CD8-positive, alpha-beta memory T cell (primary cell): Measurements from ENCODE around the gene NOCT. TPM values are rescaled to one million over a fixed set of nuclear protein-coding genes. Genes with fewer than 3 reads are reported as not detected.

Source experiments
- polyA plus RNA-seq: library from polyadenylated mRNA; unstranded; fragments of 300-500 nt; fragmentation: Illumina TruSeq; gene quantifications from one replicate; pipeline ENCODE4 v1.2.3, GENCODE V29; 2021
- total RNA-seq, 2 experiments: library from RNA; stranded (reverse); gene quantifications; one replicate each; pipeline ENCODE4 v1.2.3, GENCODE V29; 2021

The NOCT gene
- total and polyA plus RNA-seq, 3 experiments from 2014 or later = 1.5 to 20.3 (median 18.3) TPM

Other genes with a start within 250 kb of the NOCT start
- 10 to 100 TPM; 26.6 to 27.4 TPM for gene ELF2, start 161.4 kb downstream of the NOCT start, total RNA-seq
- gene ELF2, start 161.4 kb downstream of the NOCT start, polyA plus RNA-seq = 32.5 TPM